Fibroblast of lung (primary cell): Measurements from ENCODE around the gene PDE4DIP.
"Not testable (repeated sequence)": the region's sequence is repeated elsewhere in the genome, so short reads cannot be mapped to it uniquely, and the experiment has no call there.

Experiments
- EZH2 ChIP-seq: IDR thresholded peaks from 2 replicates; pipeline ENCODE4 v1.5.1; 2012; ENCODE audit warnings: low read length, control low read depth, mild to moderate bottlenecking; ENCODE audit errors: missing control alignments
- TF ChIP-seq, protein P1 (sequence below), 2 donors: IDR thresholded peaks in 1 of 2; conservative IDR thresholded peaks in 1 of 2; 1 replicate in 1 of 2; 2 replicates in 1 of 2; pipeline ENCODE4 v1.5.1; 2011 to 2012; ENCODE audit warnings: low read length in 2 of 2, control low read depth in 1 of 2, inconsistent platforms in 1 of 2, low read depth in 1 of 2, mild to moderate bottlenecking in 1 of 2

DNA sequence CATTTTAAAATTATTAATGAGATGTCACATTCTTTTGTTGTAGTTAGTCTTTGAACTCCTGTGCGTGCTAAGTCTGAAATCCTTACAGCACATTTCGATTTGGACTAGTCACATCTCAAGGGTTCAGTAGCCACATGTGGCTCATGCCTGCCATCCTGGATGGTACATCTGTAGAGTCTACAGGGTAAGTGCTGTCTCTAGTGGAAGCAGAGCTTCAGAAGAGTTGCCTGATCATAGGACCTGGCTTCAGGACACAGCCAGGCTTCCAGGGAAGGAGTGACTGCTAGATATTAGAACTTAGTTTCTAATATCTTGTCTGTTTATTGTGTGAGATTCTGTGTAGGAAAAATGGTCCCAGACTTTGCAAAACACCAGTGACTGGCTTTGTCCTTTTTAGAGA lies 72.0 kb downstream of the PDE4DIP start:
- TF ChIP-seq, protein P1, sequence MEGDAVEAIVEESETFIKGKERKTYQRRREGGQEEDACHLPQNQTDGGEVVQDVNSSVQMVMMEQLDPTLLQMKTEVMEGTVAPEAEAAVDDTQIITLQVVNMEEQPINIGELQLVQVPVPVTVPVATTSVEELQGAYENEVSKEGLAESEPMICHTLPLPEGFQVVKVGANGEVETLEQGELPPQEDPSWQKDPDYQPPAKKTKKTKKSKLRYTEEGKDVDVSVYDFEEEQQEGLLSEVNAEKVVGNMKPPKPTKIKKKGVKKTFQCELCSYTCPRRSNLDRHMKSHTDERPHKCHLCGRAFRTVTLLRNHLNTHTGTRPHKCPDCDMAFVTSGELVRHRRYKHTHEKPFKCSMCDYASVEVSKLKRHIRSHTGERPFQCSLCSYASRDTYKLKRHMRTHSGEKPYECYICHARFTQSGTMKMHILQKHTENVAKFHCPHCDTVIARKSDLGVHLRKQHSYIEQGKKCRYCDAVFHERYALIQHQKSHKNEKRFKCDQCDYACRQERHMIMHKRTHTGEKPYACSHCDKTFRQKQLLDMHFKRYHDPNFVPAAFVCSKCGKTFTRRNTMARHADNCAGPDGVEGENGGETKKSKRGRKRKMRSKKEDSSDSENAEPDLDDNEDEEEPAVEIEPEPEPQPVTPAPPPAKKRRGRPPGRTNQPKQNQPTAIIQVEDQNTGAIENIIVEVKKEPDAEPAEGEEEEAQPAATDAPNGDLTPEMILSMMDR (conservative IDR thresholded peaks at IDR 0.05 in 1 of 2, IDR thresholded peaks at IDR 0.05 in 1 of 2; ENCODE audit: low read depth in 1 of 2, low read length in 2 of 2) = not testable (repeated sequence)
- not testable (repeated sequence) for TF ChIP-seq EZH2
